ENCODE measurements around the gene PPP1R12A. TPM values are rescaled to one million over a fixed set of nuclear protein-coding genes. Genes with fewer than 3 reads are reported as not detected.
"Not testable (repeated sequence)": the region's sequence is repeated elsewhere in the genome, so short reads cannot be mapped to it uniquely, and the experiment has no call there.

The PPP1R12A gene
- polyA plus RNA-seq, 10 donors: 40.6 to 77.4 (median 56.9) TPM

GRCh38 chr12:79842630-79843029, 92.3 kb downstream of the PPP1R12A start:
- no peak for DNase-seq

- DNase-seq: no peak
These were observed 93.0 kb downstream of the PPP1R12A start for GRCh38 chr12:79841878-79842265.

GRCh38 chr12:79841248-79841877, 93.5 kb downstream of the PPP1R12A start:
- no peak for DNase-seq

DNA sequence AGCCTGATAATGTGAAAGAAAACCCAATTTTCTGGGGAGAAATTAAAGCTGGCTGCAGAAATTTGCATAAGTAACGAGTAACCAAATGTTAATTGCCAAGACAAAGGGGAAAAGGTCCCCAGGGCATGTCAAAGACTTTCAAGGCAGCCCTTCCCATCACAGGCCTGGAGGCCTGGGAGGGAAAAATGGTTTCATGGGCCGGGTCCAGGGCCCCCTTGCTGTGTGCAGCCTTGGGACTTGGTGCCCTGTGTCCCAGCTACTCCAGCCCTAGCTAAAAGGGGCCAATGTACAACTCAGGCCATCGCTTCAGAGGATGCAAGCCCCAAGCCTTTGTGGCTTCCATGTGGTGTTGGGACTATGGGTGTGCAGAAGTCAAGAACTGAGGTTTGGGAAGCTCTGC, 96.5 kb downstream of the PPP1R12A start:
- DNase-seq: no peak

DNA sequence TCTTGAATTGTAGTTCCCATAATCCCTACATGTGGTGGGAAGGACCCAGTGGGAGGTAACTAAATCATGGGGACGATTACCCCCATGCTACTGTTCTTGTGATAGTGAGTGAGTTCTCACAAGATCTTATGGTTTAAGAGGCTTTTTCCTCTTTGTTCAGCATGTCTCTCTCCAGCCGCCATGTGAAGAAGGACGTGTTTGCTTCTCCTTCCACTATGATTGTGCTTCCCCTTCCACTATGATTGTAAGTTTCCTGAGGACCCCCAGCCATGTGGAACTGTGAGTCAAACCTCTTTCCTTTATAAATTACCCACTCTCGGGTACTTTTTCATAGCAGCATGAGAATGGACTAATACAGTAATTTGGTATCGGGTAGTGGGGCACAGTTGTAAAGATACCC, 97.3 kb downstream of the PPP1R12A start:
- DNase-seq: no peak

- DNase-seq: no peak
These were observed 99.5 kb downstream of the PPP1R12A start for GRCh38 chr12:79835377-79835843.

DNA sequence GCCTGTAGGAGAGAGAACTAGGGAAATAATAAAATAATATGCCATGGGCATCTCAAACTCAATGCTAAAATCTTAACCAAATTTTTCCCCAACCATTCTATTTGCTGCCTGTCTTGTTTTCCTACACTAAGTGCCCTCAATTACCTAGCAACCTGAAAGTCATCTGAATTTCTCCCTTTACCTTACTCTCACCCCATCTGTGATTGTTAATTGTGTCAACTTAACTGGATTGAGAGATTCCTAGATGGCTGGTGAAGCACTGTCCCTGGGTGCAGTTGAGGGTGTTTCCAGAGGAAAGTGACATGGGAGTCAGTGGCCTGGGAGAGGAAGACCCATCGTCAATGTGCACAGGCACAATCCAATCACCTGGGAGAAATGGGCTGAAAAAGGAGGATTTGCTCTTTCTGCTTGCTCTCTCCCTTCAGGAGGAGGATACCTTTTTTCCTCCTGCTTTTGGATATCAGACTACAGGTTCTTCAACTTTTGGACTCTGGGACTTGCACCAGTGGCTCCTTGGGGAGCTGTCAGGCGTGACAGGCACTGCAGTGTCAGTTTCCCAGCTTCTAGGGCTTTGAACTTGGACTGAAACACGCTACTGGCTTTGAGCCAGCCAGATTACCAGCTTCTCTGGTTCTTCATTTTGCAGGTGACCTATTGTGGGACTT, 100.1 kb downstream of the PPP1R12A start:
- no peak for DNase-seq

DNA sequence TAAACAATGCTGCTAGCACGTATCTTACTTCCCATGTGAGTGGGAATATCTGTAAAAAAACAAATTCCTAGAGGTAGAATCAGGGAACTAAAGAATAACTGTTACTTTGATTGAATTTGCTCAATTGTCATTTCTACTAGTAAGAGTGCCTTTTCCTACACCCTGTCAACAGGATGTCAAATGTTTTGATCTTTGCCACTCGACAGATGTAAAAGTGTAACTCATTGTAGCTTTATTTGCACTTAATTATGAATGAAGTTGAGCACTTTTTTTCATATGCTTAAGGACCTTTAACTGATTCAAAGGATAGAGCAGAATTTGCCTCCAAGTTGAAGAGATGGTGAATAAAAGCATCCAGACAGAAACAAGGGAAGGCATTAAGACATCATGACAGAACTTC, 104.5 kb downstream of the PPP1R12A start:
- DNase-seq: no peak

GRCh38 chr12:79828924-79829323, 106.0 kb downstream of the PPP1R12A start:
- DNase-seq: no peak

DNA sequence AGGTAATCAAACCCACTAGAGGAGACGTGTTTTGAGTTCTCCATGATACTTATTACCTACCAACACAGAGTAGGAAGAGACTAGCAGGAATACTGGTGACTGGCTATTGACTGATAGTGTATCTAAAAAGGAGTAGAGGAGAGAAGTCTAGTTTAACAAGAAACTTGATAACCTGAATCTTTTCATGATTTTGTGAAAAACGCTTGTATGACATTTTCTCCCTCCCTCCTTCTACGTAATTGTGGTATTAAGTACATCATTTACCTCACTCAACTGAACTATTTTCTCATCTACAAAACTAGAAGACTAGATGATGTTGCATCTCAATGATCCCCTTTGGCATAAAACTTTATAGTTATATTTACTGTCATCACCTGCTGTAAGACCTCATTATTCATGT, 107.4 kb downstream of the PPP1R12A start:
- no peak for DNase-seq

- no peak for DNase-seq
These were observed 108.4 kb downstream of the PPP1R12A start for GRCh38 chr12:79826267-79827128.

GRCh38 chr12:79822475-79822874, 112.4 kb downstream of the PPP1R12A start:
- DNase-seq: no peak

GRCh38 chr12:79818856-79819255, 116.0 kb downstream of the PPP1R12A start:
- peak in 2 of 3 donors; percentile 3 to 26 for DNase-seq

DNA sequence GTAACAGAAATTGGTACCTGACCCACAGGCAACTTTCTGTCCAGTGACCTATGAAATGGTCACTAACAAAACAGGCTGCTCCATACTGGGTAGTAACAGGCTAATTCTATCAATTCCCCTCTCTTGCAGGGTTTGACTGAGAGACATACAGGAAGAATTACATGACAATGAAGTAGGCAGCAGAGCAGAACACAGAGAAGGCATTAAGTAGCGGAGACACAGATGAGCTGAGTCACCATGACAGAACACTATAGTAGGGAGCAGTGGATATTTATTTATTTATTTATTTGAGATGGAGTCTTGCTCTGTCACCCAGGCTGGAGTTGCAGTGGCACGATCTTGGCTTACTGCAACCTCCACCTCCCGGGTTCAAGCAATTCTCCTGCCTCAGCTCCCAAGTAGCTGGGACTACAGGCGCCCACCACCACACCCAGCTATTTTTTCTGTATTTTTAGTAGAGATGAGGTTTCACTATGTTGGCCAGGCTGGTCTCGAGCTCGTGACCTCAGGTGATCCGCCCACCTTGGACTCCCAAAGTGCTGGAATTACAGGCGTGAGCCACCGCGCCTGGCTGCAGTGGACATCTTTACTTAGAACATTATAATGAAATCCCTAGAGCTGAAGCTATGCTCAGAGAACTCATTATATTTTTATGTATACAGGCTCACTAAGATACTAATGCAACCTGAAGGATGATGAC, 150.4 kb downstream of the PPP1R12A start:
- not testable (repeated sequence) for DNase-seq

DNA sequence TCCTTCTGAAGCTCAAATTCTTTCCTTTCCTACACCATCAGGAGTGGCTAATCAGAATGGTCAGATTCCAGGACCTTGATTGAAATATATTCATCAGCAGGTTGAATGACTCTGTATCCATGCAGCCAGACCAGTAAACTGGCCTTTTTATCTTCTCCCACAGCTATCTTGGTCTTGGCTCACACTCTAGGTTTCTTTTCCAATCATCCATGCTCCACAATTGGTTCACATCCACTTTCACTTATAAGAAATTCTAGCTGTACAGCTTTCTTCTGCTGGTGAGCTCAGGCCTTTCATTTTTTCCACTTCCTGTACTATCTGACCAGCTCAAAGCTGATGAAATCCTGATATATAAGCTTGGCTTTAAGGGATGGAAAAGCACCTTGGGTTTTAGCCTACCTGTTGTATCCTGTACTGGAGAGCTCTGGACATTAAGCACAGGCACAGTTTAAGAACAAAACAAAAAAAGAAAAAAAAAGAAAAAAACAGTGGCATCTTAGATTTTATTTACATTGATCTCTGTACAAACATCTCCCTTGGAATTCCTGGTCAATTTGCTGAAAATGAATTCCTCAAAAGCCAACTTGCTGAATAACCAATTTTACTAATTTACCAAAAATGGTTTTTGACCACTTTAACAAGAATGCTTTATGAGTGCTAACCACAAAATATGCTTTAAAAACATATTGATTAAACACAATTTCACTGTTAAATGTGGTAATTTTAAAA, 152.6 kb downstream of the PPP1R12A start:
- DNase-seq: peak; percentile 17 to 36 (median 24)

- DNase-seq: no peak
These were observed 156.0 kb downstream of the PPP1R12A start for GRCh38 chr12:79778802-79779448.

GRCh38 chr12:79776111-79776510, 158.8 kb downstream of the PPP1R12A start:
- DNase-seq: no peak

DNA sequence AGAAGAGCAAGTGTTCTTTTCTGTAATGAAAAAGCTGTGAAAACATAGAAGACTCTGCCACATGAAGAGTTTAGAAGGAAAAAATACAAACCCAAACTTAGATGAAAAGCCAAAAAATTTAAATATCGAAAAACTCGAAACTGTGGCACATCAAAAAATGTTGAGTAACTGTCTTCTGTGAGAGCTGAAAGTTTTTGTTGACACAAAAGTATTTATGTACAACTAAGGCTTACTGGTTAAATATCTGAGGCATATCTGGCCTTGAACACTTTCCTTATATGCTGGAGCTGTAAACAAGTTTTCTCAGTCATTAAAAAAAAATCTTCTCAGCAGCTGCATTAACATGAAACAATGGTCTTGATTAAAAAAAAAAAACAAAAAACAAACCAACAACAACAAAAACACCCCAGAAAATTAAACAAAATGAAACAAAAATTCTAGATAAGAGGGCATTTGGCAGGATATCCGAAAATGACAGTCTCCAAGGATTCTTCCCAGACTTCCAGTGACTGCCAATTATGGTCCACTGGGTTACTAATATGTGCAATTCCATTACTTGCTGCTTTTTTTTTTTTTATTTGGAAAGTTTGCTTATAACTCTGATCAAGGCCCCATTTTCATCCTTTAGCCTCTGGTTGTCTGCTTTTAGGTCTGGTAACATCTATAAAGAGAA, 159.4 kb downstream of the PPP1R12A start:
- no peak for DNase-seq

DNA sequence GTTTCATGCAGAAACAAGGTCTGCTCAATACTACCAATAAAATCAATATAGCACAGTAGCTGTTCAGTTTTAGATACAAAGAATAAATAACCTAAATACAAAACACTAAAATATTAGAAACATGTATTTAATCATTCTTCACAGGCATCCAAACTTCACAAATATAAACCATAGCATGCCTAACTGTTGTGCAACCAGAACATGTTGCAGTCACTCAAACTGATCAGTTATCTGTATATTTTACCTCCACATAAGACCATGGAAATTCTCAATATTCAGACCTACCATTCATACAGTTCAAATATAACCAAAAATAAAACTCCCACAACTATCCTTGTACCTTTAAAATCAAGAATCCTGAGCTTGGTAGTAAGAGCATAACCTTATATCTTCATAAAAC, 161.0 kb downstream of the PPP1R12A start:
- no peak for DNase-seq

DNA sequence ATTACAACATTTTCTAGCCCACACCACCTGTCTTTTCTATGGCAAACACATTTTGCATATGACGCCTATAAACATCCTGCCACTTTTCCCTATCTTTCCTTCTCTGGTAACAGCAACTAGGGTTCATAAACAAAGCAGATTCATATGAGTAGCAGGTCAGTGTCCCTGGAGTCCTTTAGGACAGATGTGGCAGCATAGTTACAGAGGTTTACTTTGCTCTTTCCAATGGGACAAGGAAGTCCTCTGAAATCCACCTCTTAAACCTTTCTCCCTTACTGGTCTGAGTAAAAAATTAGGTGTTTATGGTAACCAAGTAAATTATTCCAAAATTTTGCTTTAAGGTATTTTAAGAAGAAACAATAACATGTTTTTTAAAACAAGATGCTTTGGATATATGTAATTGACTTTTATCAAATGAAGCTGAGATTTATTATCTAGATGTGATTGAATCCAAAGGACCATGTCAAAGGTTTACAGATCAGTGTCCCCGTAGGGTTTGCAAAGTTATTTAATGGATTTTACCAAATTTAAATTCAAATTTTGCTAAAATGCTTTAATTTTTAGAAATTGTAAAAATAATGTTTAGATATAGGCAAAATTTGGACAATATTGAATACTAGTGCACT, 164.9 kb downstream of the PPP1R12A start:
- DNase-seq: no peak
